GM19351 (cell line): ENCODE measurements around the gene ADCY5.

ENCODE experiments used
- ATAC-seq: cut with Tn5 transposase; IDR thresholded peaks from one replicate; pipeline ENCODE4 v1.9.1; 2021; ENCODE audit warnings: mild to moderate bottlenecking, moderate library complexity; ENCODE audit not compliant: unreplicated experiment

ADCY5 gene

DNA sequence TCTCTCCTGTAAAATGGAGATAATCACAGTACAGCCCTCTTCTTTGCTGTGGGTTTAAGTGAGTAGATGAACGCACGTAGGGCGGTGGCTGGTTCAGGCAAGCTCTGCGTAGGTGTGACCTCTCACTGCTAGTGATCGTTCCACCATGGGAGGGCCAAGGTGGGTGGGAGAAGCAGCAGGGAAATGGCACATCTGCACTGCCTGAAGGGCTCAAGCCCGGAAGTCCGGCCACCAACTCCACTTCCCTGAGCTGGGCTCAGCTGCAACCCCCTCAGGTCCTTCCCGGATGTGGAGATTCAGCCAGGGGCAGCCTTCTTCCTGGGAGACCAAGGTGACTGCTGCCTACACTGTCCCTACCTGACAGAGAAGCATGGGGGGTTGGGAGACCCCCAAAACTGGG is 102.9 kb downstream of the ADCY5 start:
- ATAC-seq = no peak

DNA sequence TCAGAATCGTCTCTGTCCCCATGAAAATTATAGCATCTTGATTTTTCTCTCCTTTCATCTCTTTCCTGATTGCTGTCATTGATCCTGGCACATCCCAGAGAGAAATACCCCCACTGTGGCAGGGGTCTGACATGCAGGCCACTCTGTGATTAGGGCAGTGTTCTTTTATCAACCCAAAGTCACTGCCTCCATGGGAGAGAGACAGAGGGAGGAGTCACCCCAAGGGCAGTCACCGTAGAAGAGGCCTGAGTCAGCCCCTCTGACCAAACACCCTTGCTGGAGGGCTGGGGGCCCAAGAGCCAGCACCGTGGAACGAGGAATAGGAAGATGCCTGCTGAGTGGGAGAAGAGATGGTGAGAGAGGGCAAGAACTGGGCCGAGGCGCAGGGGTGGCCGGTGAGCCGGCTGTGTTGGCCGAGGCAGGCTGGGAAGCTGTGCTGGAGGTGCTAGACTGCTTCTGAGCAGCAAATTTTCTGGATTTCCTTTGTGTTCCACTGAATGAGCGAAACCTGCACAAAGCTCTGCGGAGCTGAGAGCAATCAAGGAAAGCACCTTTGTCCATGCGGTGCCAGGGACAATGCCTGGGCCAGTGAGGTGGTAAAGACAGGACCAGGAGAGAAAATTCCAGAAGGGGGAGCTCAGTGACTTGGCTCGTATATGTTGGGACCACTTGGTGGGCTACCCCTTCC is 103.8 kb downstream of the ADCY5 start:
- ATAC-seq = no peak

DNA sequence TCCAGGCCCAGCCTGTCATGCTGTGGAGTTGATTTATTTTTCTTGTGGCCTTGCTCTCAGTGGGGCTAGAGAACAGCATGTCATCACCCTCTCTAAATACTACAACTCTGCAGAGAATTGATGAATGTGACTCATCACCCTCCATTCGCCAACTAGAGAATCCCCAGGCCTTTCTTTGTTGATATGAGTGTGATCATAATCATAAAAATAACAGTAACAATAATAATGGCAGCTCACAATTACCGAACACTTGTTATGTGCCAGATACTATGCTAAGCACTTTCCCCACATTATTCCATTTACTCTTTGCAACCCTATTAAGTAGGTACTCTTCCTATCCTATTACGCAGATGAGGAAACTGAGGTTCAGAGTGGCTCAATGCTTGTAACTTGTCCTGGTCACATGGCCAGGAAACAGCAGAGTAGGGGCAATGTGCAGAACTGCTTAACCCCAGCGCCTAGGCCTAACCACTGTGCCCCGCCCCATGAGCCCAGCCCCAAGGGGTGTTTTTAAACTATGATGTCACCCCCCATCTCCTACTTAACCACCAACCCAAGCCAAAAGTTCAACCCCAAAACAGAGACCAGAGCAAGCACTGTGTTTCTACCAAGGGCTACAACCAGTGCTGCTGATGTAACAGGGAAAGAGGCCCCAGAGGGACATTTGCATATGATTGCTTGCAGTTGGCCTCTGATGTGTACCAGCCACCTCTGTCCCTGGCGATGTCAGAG is 104.5 kb downstream of the ADCY5 start:
- ATAC-seq = peak; percentile 86

DNA sequence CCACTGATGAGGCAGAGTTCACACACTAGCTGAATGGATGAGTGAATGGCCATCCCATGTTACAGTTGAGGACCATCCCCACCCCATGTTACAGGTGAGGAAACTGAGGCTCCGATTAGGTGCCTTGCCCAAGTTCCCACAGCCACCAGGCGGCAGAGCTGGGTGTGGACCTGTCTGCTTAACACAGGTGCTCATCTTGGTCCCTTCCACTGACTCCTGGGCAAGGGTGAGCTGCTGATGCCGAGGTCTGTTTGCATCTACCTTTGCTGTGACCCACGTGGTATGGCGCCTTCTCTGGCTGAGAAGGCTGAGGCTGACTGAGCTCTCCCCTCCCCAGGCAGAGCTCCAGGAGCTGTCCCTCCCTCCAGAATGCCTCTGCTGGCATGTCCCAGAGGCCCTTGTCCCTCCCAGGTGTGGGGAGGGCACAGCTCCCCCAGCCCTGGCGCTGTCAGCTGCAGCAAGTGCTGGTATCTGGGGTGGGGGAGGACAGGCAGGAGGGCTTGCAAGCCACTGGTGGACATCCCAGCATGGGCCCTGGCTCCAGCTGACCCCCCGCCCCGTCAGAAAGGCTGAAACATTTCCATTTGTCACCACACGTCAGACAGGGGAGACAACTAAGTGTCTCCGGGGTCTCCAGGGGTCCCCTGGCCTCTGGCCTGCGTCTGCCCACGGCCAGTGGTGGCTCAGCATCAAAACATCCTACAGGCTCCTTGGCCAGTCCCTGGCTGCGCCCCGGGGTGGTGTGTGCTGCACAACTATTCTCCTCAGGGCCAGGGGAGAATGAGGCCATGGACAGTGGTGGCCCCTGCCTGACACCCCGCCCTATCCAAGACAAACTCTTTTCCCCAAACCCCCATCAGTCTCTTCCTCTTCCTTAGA is 105.4 kb downstream of the ADCY5 start:
- ATAC-seq = no peak

DNA sequence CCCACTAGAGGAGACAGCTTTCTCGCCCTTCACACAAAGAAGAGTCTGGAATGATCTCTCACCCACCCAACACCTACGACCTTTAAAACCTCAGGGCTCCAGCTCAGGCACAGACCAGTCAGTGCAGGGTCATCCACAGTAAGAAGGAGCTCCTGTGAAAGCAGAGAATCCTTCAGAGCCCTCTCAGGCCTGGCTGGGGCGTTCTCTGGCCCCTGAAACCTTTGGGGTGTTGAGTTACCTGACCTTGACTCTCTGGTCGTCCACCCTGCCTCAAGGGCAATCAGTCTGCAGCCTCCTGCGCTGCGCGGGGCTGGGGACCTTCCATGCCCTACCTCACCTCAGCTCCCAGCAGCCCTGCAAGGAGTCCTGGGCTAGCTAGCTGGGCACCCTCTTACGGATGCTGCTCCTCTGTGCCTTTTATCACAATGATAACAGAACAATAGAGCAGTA is 106.2 kb downstream of the ADCY5 start:
- no peak for ATAC-seq

DNA sequence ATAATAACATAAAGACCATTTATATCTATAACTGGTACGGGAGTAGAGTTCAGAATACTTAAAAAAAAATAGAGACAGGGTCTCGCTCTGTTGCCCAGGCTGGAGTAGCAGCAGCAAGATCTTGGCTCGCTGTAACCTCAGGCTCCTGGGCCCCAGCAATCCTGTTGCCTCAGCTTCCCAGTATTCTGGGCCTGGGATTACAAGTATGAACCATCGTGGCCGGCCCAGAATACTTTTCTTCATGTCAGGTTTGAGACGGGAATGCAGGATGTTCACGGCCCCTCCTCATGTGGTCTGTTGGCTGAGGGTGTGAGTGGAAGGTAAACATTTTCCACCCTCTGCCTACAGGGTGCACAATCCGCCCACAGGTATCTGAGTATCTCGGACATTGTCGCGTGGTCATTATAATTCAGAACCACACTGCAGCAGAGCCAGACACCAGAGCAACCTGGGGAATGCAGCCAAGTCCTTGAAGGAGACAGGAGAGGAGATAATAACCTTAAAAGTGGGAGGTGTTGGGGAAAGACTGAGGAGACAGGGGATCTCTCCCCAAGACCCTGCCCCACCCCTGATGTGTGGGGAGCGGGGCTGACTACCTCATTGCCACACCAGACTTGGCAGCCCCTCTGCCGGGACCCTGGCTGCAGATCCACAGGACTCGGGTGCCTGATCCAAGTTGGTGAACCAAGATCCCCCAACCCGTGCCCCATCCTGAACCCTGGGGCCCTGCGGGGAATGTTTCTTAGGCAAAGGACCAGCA is 106.8 kb downstream of the ADCY5 start:
- ATAC-seq = no peak

DNA sequence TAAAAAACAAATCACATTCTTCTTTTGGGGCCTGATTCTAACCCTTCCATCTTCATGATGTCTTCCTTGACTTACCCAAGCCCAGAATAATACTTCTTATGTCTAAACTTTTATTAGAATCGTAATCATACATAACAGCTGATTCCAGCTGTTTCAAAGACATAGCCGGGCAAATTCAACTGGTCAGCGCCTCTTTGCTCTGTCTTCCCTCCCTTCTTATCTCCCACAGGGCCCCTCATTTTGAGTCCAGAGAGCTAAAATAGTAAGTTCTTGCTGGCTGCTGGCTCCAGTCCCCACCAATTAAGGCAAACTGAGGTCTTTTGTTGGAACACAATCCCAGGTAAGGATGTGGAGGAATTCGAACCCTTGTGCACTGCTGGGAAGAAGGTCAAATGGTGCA is 108.6 kb downstream of the ADCY5 start:
- no peak for ATAC-seq

DNA sequence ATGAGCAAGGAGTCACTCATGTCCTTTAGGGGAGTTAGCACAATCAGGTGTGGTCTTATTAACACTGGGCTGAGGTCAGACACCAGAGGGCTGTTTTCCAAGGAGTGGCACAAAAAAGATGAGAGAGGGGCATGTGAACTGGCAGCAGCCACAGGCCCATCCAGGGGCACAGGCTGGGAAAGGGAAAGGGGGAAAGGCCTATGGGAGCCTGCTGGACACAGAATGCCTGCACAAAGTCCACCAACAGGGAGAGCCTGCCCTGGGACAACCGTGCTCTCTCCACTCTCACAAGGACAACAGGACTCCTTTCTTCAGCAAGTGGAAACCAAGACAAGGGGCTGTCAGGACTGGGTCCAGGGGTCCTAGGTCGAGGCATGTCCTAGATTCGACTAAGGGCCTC is 109.6 kb downstream of the ADCY5 start:
- ATAC-seq = no peak

DNA sequence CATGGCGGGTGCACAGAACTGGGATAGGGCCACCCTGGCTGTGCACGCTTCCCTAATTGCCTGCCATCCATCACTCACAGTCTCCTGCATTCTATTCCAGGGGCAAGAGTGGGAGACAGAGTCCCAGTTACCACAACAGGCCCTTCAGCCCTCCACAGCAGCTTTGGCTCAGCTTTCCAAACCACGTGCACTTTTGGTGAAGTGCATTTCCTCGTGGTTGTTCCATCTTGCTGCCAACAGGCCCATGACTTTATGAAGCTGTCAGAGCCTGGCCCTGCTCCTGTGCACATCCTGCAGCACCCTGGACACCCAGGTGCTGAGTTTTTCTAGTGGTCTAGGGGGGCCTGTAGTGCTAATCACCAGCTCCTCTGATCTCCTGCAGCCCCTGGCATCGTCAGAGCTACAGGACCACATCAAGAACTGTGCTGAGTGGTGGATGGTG is 110.2 kb downstream of the ADCY5 start:
- no peak for ATAC-seq

DNA sequence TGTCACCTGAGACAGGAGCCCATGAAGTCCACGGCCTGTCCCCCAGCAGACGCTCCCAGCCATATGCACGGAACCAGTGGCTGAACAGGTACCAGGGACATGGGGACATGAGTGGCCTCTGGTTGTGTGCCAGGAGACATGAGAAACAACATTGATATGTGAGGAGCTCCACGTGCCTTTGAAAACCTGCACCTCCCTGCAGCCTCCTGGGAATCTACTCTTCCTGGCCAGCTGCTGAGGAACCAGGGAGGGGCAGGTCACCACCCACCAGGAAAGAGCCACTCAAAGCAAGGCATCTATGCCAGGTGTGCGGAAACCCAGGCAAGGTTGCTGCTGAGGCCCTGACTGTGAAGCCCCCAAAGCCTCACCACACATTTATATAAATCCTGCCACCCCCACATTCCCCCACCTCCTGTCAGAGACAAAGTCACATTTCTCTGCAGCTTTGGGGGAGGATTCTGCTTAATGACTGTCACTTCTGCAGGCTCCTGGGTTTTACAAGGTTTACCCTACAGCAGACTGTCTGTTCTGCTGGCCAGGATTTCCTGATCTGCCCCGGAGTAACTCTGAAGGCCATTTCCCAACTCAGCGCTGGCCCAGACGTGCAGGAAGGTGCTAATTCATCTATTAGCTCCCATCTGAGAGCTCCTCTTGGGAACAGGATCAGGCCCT is 110.8 kb downstream of the ADCY5 start:
- no peak for ATAC-seq

DNA sequence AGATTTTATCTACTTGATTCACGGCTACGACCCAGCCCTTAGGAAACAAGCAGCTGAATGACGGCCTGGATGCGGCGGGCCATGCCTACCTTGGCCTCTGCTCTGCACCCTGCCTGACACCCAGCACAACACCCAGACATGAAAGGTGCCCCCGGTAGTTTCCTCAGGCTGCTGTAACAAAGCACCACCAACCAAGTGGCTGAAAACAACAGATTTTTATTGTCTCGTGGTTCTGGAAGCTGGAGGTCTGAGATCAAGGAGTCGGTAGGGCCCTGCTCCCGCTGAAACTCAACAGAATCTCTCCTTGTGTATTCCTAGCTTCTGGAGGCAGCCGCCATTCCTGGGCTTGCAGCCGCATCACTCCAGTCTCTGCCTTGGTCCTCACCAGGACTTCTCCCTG is 111.7 kb downstream of the ADCY5 start:
- ATAC-seq = no peak

DNA sequence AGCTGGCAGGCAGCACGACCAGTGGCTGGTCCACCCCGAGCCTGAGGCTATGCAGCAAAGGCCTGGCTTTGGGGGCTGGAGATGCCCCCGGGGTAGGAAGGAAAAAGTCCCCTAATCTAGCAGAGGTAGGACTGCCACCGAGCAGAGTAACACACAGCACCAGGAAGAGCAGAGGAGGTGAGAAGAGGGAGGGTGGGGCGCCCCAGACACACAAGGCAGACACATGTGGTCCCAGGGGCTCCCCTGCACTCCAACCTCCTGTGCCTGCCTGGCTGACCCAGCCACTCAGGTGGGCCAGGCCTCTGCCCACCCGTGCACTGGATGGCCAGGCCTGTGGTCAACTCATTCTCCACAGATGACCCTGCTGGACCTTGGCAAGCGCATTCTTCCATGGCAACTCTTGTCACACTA is 112.4 kb downstream of the ADCY5 start:
- ATAC-seq = no peak

DNA sequence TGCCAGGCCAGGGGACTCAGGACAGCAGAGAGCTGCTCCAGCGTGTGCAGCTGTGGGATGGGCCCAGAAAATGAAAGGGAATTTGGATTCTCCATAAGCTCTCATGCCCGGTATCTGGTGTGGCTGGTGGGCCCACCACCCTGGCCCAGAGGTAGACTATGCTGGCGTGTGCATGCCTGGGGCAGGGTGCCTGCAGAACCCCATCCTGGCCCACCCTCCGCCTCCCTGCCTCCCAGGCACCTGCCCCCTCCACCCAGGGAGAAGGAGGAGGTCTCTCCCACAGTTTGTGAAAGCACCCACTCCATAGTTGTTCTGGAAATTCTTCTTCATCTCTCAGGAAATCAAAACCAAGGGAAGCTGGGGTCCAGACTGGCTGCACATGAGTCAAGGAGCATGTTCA is 112.9 kb downstream of the ADCY5 start:
- no peak for ATAC-seq

DNA sequence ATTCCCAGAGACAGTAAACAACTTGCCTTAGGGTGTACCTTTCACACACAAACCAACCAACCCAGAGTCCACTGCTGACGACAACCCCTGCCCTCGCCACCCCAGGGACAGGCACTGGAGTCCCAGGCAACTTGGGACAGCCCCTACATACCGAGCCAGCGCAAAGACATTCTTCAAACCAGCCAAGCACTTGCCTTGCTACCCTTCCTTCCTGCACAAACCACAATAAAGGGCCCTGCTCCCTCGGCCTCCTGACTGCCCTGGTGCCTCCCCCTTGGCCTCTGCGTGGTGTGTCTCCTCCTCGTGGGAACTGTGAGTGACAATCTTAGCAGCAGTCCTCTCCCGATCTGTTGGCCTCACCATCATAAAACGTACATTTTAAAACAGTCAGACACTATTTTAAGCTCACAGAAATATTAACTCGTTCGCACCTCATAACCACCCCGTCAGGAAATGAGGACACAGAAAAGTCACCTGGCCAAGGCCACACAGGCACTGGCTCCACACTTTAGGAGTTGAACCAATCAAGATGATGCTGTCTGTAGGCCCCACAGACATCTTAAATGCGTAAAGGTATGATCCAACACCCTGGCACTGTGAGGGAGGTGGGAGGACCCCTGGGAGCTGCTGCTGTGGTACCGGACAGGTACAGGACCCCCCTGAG is 113.8 kb downstream of the ADCY5 start:
- ATAC-seq = no peak

DNA sequence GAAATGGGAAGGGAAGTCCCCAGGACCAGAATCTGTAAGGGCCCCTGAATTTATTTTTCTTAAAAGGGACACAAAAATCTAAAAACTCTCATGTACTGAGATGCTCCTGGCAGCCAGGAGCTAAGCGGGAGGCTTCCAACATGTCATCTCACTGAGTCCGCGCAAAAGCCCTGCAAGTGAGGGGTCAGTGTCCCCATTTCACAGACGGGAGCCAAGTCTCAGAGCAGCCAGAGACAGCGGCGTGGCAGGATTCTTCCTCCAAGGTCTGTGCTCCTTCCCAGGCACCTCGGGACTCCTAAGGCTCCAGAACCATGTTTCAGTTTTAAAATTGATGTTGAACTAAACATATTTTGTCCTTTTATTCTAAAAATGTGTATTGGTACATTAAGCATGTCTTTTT is 114.8 kb downstream of the ADCY5 start:
- no peak for ATAC-seq

DNA sequence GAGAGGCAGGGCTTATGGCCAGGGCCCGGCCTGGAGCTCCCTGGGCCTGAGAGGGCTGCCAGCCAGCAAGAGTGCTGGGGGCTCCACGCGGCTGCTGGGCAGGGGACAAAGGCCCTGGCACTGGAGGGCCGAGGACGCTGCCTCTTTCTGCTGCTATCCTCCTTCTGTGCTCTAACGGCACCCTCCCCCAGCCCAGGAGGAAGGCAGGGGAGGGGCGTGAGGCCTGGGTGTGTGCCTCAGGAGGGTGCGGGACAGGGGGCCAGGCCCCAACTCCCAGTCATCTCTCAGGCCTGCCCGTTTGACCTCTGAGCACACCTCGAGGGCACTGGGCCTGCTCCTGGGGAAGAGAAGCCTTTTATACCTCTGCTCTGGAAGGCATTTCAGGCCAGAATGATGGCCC is 115.5 kb downstream of the ADCY5 start:
- ATAC-seq = no peak

DNA sequence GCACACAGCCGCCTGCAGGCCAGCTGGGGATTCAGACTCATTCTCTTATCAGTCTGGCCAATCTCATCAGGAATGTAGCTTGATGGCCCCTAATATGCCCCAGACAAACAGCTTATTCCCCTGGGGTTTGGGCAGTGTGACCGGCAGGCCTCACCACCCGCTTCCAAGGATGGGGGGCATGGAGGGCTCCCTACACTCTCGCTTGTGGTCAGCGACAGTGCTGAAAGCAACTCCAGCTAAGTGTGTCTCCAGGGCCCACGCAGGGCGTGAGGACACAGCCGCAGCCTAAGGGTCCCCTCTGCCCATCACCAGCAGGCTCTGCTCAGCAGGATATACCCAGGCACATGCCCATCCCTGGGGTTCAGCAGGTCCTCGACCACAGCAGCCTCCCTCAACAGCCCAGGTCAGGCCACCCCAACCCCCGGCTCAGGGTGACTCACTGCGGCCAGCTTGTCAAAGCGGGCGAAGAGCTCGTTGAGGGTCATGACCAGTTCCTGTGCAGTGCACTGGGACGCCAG is 116.7 kb downstream of the ADCY5 start:
- ATAC-seq = no peak

DNA sequence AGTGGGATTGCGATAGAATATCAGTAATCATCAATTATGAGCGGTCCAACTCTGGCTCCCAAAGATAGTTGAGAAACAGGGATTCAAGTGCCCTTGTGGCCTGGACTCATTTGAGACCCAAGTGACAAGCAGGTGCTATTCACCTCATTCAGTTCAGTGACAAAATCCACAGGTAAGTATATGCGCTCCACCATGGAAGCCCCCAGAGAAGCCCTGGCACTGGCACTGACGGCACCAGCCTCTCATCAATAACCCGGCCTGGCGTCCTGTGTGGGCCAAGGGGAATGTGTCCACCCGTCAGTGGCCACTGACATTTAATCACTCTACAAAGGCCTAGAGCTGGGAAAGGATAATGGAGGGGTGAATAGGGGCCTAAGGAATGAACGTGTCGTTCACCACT is 117.2 kb downstream of the ADCY5 start:
- ATAC-seq = no peak

DNA sequence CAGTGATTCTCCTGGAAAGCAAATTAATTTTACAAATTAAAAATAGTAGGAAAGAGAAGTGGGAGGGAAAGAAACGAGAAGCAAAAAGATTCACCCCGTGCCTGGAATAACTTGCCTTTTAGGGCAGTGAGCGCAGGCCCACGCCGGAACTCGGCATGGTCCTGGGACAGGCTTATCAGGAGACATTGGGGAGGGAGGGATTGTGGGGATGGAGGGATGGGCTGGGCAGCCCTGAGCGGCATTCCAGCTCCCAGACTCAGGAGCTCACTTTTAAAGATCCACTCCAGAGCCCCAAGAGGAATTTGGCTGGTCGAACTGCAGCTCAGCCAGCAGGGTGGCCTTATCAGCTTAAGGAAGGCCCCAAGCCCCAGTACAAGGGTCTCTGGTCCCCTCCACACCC is 117.9 kb downstream of the ADCY5 start:
- ATAC-seq = no peak
